Suprapubic skin (tissue), 4 donors: ENCODE data around the gene NAPA. TPM values are rescaled to one million over a fixed set of nuclear protein-coding genes. Genes with fewer than 3 reads are reported as not detected.
"Not testable (repeated sequence)": the region's sequence is repeated elsewhere in the genome, so short reads cannot be mapped to it uniquely, and the experiment has no call there.

ENCODE experiments used
- DNase-seq, 2 donors: peaks; one replicate each; pipeline ENCODE4 v3.0.0-alpha.2; 2019; ENCODE audit warnings: low spot score in 2 of 2
- H3K27ac ChIP-seq: fragments of 200-600 bp; sonication (generic); one replicate; pipeline ENCODE4 v1.5.1; 2019
- H3K27me3 ChIP-seq: fragments of 200-600 bp; sonication (generic); one replicate; pipeline ENCODE4 v1.5.1; 2019
- H3K36me3 ChIP-seq: fragments of 200-600 bp; sonication (generic); one replicate; pipeline ENCODE4 v1.5.1; 2019
- H3K4me1 ChIP-seq: fragments of 200-600 bp; sonication (generic); one replicate; pipeline ENCODE4 v1.5.1; 2019
- H3K4me3 ChIP-seq: fragments of 200-600 bp; sonication (generic); one replicate; pipeline ENCODE4 v1.5.1; 2019; ENCODE audit warnings: mild to moderate bottlenecking
- H3K9me3 ChIP-seq: fragments of 200-600 bp; sonication (generic); one replicate; pipeline ENCODE4 v1.5.1; 2019
- CTCF ChIP-seq, 2 donors: fragments of 200-600 bp in 1 of 2; fragments of 450-650 bp in 1 of 2; sonication (generic) in 1 of 2; IDR thresholded peaks; one replicate each; pipeline ENCODE4 v1.5.1; 2016 to 2019; ENCODE audit warnings: antibody characterized with exemption in 2 of 2, mild to moderate bottlenecking in 1 of 2, moderate library complexity in 1 of 2
- EP300 ChIP-seq: sonication (generic); formaldehyde crosslinking; IDR thresholded peaks from one replicate; pipeline ENCODE4 v1.6.1; 2017; ENCODE audit warnings: antibody characterized with exemption
- POLR2A ChIP-seq, 2 donors: fragments of 450-650 bp; IDR thresholded peaks; one replicate each; pipeline ENCODE4 v1.6.1; 2017; ENCODE audit warnings: antibody characterized with exemption in 2 of 2, mild to moderate bottlenecking in 2 of 2, moderate library complexity in 2 of 2
- POLR2AphosphoS5 ChIP-seq, 3 donors: sonication (generic); formaldehyde crosslinking; IDR thresholded peaks; one replicate each; pipeline ENCODE4 v1.6.1; 2017; ENCODE audit warnings: antibody characterized with exemption in 3 of 3
- WGBS: methylation state at CpG from one replicate; pipeline ENCODE4 v1.1.5; 2018; 5-methylcytosine and 5-hydroxymethylcytosine counted together
- total RNA-seq, 4 donors: library from RNA; depleted of rRNA; stranded (reverse); fragments of >200 nt; gene quantifications; one replicate each; pipeline ENCODE4 v1.1.0, GENCODE V29; 2016

Gene NAPA
- total RNA-seq, 4 donors from 2014 or later = 170 to 232 (median 193) TPM

GRCh38 chr19:47490031-47490430 lies 24.8 kb downstream of the NAPA start:
- Histone ChIP-seq H3K36me3 (peaks cover 80% of the 10 kb centered on the region), H3K9me3 (no peaks in the 10 kb centered on the region), H3K27me3 (no peaks in the 10 kb centered on the region), H3K4me3 (no peak overlapping the region), H3K27ac (no peak overlapping the region), H3K4me1 (peaks cover 2% of the 10 kb centered on the region)
- WGBS = 81% methylated on average over 7 of the region's 7 CpGs
- no peak for TF ChIP-seq EP300
- TF ChIP-seq CTCF (IDR thresholded peaks at IDR 0.05) = no peak
- TF ChIP-seq POLR2AphosphoS5 (IDR thresholded peaks at IDR 0.05) = no peak
- no peak for TF ChIP-seq POLR2A (IDR thresholded peaks at IDR 0.05)
- no peak for DNase-seq

- no peaks in the 10 kb centered on the region for H3K9me3 ChIP-seq
- no peak overlapping the region for H3K4me3 ChIP-seq
- H3K4me1 ChIP-seq = peaks cover 9% of the 10 kb centered on the region
- 81% methylated on average over 13 of the region's 17 CpGs for WGBS
- TF ChIP-seq POLR2A (IDR thresholded peaks at IDR 0.05) (no peak), EP300 (no peak), CTCF (IDR thresholded peaks at IDR 0.05) (no peak), POLR2AphosphoS5 (IDR thresholded peaks at IDR 0.05) (no peak)
- peaks cover 75% of the 10 kb centered on the region for H3K36me3 ChIP-seq
- no peak overlapping the region for H3K27ac ChIP-seq
- DNase-seq = no peak
- H3K27me3 ChIP-seq = no peaks in the 10 kb centered on the region
Measured at GRCh38 chr19:47489072-47489914, 25.6 kb downstream of the NAPA start.

- Histone ChIP-seq H3K9me3 (no peaks in the 10 kb centered on the region), H3K27me3 (no peaks in the 10 kb centered on the region), H3K27ac (no peak overlapping the region), H3K4me3 (no peak overlapping the region), H3K36me3 (peaks cover 60% of the 10 kb centered on the region), H3K4me1 (peaks cover 16% of the 10 kb centered on the region)
- TF ChIP-seq POLR2A (IDR thresholded peaks at IDR 0.05) = no peak
- no peak for TF ChIP-seq CTCF (IDR thresholded peaks at IDR 0.05)
- no peak for TF ChIP-seq POLR2AphosphoS5 (IDR thresholded peaks at IDR 0.05)
- no peak for TF ChIP-seq EP300
- peak in 1 of 2 donors; percentile 61 for DNase-seq
- 79% methylated on average over 10 of the region's 19 CpGs for WGBS
Measured at GRCh38 chr19:47487551-47488515, 27.0 kb downstream of the NAPA start.

- Histone ChIP-seq H3K27me3 (no peaks in the 10 kb centered on the region), H3K4me1 (peaks cover 16% of the 10 kb centered on the region), H3K27ac (no peak overlapping the region), H3K9me3 (no peaks in the 10 kb centered on the region), H3K4me3 (no peak overlapping the region), H3K36me3 (peaks cover 51% of the 10 kb centered on the region)
- WGBS = 77% methylated on average over 9 of the region's 9 CpGs
- peak in 1 of 2 donors; percentile 57 for DNase-seq
- TF ChIP-seq POLR2A (IDR thresholded peaks at IDR 0.05) (no peak), CTCF (IDR thresholded peaks at IDR 0.05) (no peak), EP300 (no peak), POLR2AphosphoS5 (IDR thresholded peaks at IDR 0.05) (no peak)
Measured at GRCh38 chr19:47486900-47487299, 28.0 kb downstream of the NAPA start.

GRCh38 chr19:47486220-47486619 lies 28.6 kb downstream of the NAPA start:
- WGBS = 75% methylated on average over 13 of the region's 13 CpGs

More at GRCh38 chr19:47486220-47486619, 28.6 kb downstream of the NAPA start:
- H3K36me3 ChIP-seq = peaks cover 44% of the 10 kb centered on the region
- H3K4me3 ChIP-seq, H3K27me3 ChIP-seq, H3K27ac ChIP-seq, DNase-seq, H3K9me3 ChIP-seq: not testable (repeated sequence)
- peaks cover 16% of the 10 kb centered on the region for H3K4me1 ChIP-seq
